Bronchial epithelial cell (primary cell): ENCODE results near the gene SEMA3F. TPM values are rescaled to one million over a fixed set of nuclear protein-coding genes. Genes with fewer than 3 reads are reported as not detected.

Experiments
- DNase-seq: peaks from one replicate; pipeline ENCODE4 v3.0.0-alpha.2; 2010; ENCODE audit warnings: low read depth
- FAIRE-seq: peaks from 2 replicates; lab custom pipeline; 2011; peaks lifted over from hg19 to GRCh38; lab: Jason Lieb, UNC
- H3K27me3 ChIP-seq: 2 replicates; pipeline ENCODE4 v1.5.1; 2011; ENCODE audit warnings: low read length; ENCODE audit not compliant: control insufficient read depth, insufficient read depth
- H3K36me3 ChIP-seq: 2 replicates; pipeline ENCODE4 v1.5.1; 2011; ENCODE audit warnings: low read length; ENCODE audit not compliant: control insufficient read depth, insufficient read depth
- H3K4me3 ChIP-seq: 2 replicates; pipeline ENCODE4 v1.5.1; 2011; ENCODE audit warnings: mild to moderate bottlenecking, low read depth, low read length, control low read depth
- CTCF ChIP-seq: IDR thresholded peaks from 2 replicates; pipeline ENCODE4 v1.5.1; 2011; ENCODE audit warnings: mild to moderate bottlenecking, moderate library complexity, low read length, control low read depth, inconsistent platforms; ENCODE audit not compliant: insufficient read depth, severe bottlenecking
- total RNA-seq: library from RNA; depleted of rRNA; stranded (reverse); fragments of >200 nt; gene quantifications from 2 replicates; pipeline ENCODE4 v1.2.1, GENCODE V29; 2014

Gene SEMA3F
- total RNA-seq, 1 donor from 2014 or later = 35.5 TPM

- peaks cover 18% of the 10 kb centered on the region for H3K27me3 ChIP-seq
- H3K4me3 ChIP-seq = no peak within 1 kb of the TSS
- TF ChIP-seq CTCF = no peak
- FAIRE-seq (no peak), DNase-seq (peak; percentile 17)
- H3K36me3 ChIP-seq = peaks cover 10% of the 10 kb centered on the region
These were observed 36.0 kb downstream of the SEMA3F start, which contains the start of gene GNAT1 for GRCh38 chr3:50190936-50191660. GNAT1 (plus strand) TSS chr3:50191610; CDS start chr3:50191726, 116 bp downstream.

- FAIRE-seq = no peak
- Histone ChIP-seq H3K4me3 (no peak overlapping the region), H3K27me3 (peaks cover 18% of the 10 kb centered on the region), H3K36me3 (peaks cover 3% of the 10 kb centered on the region)
- no peak for DNase-seq
- TF ChIP-seq CTCF = no peak
These were observed 37.0 kb downstream of the SEMA3F start for GRCh38 chr3:50192124-50192523.

- FAIRE-seq (no peak), DNase-seq (peak; percentile 63)
- Histone ChIP-seq H3K27me3 (peaks cover 18% of the 10 kb centered on the region), H3K4me3 (no peak overlapping the region), H3K36me3 (peaks cover 2% of the 10 kb centered on the region)
- peak; percentile 92 for TF ChIP-seq CTCF
These were observed 37.6 kb downstream of the SEMA3F start for GRCh38 chr3:50192689-50193141.

- no peaks in the 10 kb centered on the region for H3K36me3 ChIP-seq
- DNase-seq (no peak), FAIRE-seq (no peak)
- H3K27me3 ChIP-seq = peaks cover 18% of the 10 kb centered on the region
- TF ChIP-seq CTCF = no peak
- H3K4me3 ChIP-seq = no peak overlapping the region
These were observed 38.2 kb downstream of the SEMA3F start for GRCh38 chr3:50193286-50193685.

GRCh38 chr3:50193746-50194127 lies 38.6 kb downstream of the SEMA3F start:
- H3K4me3 ChIP-seq = no peak overlapping the region
- no peak for TF ChIP-seq CTCF
- DNase-seq (no peak), FAIRE-seq (no peak)
- no peaks in the 10 kb centered on the region for H3K36me3 ChIP-seq
- H3K27me3 ChIP-seq = peaks cover 18% of the 10 kb centered on the region
